Stimulated activated CD4-positive, alpha-beta T cell treated with anti-CD3 and anti-CD28 coated beads, TNF-alpha, amount 100 ng/mL, for 48 hours (primary cell): ENCODE data around the gene GLYAT.
A peak's percentile ranks its signal among the peaks of the same experiment; 100 is the strongest.

Experiments
- DNase-seq, 3 donors: peaks; one replicate each; pipeline ENCODE4 v3.0.0-alpha.2; 2020; ENCODE audit warnings: low read depth in 3 of 3

Gene GLYAT

GRCh38 chr11:58676563-58677135, 55.1 kb downstream of the GLYAT start:
- no peak for DNase-seq

DNA sequence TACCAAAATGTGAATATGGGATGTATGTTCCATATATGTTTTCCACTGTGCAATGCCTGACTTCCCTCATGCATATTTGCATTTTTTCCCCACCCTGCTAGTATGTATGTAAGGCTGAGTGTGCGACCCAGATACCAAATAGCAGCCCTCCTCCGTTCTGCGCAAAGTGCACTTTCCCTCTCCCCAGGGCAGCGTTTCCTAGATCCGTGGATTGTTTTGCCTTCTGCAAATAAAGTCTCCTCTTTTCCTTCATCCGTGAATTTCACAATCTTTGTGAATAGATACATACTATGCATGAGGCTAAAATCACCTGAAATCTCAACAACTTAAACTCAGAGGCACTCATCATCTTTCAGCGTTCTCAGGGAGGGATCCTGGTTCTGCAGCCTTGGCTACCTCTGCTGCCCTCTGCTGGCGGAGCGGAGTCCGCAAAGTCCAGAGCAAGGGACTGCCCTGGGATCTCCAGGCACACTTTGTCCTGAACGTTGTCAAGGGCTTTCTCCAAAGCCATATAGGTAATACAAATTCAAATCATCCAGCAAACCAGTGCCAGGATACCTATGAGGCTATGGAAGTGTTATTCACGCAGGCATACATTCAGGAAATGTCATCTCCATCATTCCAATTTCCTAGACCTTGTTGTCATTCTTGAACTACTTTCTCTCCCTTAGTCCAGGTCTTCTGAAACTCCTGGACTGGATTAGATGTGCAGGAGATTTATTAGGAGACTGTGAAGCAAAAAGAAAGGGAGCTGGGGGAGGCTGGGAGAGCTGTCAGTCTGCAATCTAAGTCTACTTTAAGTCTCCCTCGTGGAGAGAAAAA, 56.2 kb downstream of the GLYAT start:
- peak; percentile 57 to 77 (median 67) for DNase-seq

DNA sequence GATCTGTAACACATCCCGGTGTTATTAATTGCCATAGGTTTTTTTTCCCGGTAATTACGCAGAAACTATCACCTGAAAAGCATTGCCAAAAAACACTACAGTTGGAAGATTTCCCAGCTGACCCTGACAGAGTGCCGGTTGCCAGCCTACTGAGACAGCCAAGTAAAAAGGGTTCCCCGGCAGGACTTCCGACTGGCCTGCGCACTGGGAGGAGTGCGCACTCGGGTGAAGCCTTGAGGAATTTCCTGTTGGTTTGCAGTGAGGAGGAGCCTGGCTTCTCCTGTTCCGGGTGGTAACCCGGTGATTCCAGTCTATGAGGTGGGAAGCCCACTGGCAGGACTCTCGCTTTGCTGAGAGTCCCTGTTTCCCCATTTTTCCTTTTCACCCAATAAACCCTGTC, 57.1 kb downstream of the GLYAT start:
- DNase-seq, result no peak

GRCh38 chr11:58671983-58672633, 59.6 kb downstream of the GLYAT start:
- DNase-seq, result no peak

DNA sequence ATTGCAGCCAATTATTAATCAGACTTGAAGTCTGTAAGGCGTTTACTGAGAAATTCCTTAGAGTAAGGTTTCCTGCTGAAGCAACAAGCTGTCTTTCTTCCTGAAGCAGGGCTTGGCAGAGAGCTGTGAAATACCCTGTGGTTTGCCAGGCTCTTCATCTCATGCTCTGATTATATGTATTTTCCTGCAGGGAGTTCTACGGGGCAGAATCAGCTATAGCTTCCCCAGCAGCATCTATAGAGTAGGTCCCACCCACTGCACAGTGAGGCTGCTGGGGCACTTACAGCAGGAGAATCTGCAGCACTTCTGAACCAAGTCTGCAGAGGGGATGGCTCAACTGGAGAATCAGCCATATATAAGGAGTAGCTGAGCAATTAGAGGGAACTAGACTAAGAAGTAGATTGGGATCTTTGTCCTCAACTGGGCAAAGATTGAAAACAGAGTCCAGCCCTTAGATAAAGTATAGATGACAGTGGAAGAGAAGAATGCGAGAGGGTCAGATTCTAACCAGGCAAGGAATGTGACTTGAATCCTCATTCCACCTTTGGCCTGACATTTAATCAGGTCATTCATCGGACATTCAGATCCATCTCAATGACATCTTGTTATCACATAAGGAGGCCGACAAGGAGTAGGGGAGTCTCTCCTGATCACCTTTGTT, 71.7 kb downstream of the GLYAT start:
- DNase-seq, result no peak

DNA sequence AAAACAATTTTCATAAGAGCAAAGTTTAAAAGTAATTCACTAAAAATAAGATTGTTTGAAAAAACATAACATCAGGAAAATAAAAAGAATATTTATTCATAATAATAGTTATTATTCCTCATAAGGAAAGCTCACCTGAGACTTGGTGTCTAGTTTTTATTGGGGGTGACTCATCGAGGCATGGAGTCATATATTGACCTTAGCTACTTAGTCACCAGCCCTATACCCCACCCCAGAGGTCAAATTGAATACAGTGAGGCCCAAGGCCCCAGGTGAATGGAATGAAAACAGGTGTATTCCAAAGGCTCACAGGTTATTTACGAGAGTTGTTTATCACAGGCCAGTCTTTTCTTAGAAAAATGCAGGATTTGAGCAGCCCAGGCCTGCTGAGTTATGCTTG, 72.3 kb downstream of the GLYAT start:
- no peak for DNase-seq
